Neural cell (in vitro differentiated cells): ENCODE results near the gene SSBP4. TPM values are rescaled to one million over a fixed set of nuclear protein-coding genes. Genes with fewer than 3 reads are reported as not detected.

Experiments
- H2AFZ ChIP-seq: fragments of 200-600, 300-800 bp; sonication (generic), shearing (Covaris generic); 2 replicates; pipeline ENCODE4 v1.6.0; 2014; ENCODE audit warnings: low read depth, mild to moderate bottlenecking, antibody characterized with exemption, low read length, moderate library complexity
- H3F3A ChIP-seq: fragments of 200-600 bp; shearing (Covaris generic); 2 replicates; pipeline ENCODE4 v1.6.1; 2016; ENCODE audit warnings: mild to moderate bottlenecking, moderate library complexity, mixed read lengths, antibody characterized with exemption, low read length; ENCODE audit not compliant: insufficient read depth, poor library complexity, severe bottlenecking
- H3K27ac ChIP-seq: fragments of 200-600, 300-800 bp; sonication (generic), shearing (Covaris generic); 2 replicates; pipeline ENCODE4 v1.5.1; 2014; ENCODE audit warnings: mild to moderate bottlenecking, low read length, moderate library complexity
- H3K27me3 ChIP-seq: fragments of 300-800, 200-600 bp; sonication (generic), shearing (Covaris generic); 2 replicates; pipeline ENCODE4 v1.6.0; 2014; ENCODE audit warnings: mild to moderate bottlenecking, low read depth, low read length, moderate library complexity; ENCODE audit not compliant: insufficient read depth
- H3K36me3 ChIP-seq: fragments of 300-800, 200-600 bp; sonication (generic), shearing (Covaris generic); 2 replicates; pipeline ENCODE4 v1.5.1; 2014; ENCODE audit warnings: mild to moderate bottlenecking, antibody characterized with exemption, low read length, moderate library complexity; ENCODE audit not compliant: insufficient read depth
- H3K4me2 ChIP-seq: fragments of 300-800, 200-600 bp; sonication (generic), shearing (Covaris generic); 2 replicates; pipeline ENCODE4 v1.6.0; 2014; ENCODE audit warnings: mild to moderate bottlenecking, low read length
- H3K4me3 ChIP-seq: fragments of 300-800, 200-600 bp; sonication (generic), shearing (Covaris generic); 2 replicates; pipeline ENCODE4 v1.5.1; 2014; ENCODE audit warnings: mild to moderate bottlenecking, low read length, moderate library complexity
- H3K79me2 ChIP-seq: fragments of 200-600 bp; shearing (Covaris generic); replicated peaks from 2 replicates; pipeline ENCODE4 v1.6.0; 2014; ENCODE audit warnings: mild to moderate bottlenecking, low read length, moderate library complexity; ENCODE audit not compliant: insufficient read depth
- H3K9ac ChIP-seq: fragments of 300-800, 200-600 bp; sonication (generic), shearing (Covaris generic); 2 replicates; pipeline ENCODE4 v1.6.1; 2016; ENCODE audit warnings: mild to moderate bottlenecking, low read length, mixed read lengths
- H3K9me2 ChIP-seq: fragments of 200-600 bp; shearing (Covaris generic); 2 replicates; pipeline ENCODE4 v1.6.1; 2016; ENCODE audit warnings: mild to moderate bottlenecking, low read length, mixed read lengths; ENCODE audit not compliant: insufficient read depth
- H3K9me3 ChIP-seq: fragments of 200-600, 300-800 bp; sonication (generic), shearing (Covaris generic); 2 replicates; pipeline ENCODE4 v1.6.1; 2016; ENCODE audit warnings: mild to moderate bottlenecking, mixed run types, low read length, moderate library complexity, mixed read lengths
- H4K20me1 ChIP-seq: fragments of 200-600 bp; shearing (Covaris generic); 2 replicates; pipeline ENCODE4 v1.6.1; 2016; ENCODE audit warnings: mild to moderate bottlenecking, mixed run types; ENCODE audit not compliant: insufficient read depth
- EP300 ChIP-seq: fragments of 450-650 bp; conservative IDR thresholded peaks from 2 replicates; pipeline ENCODE4 v1.6.1; 2014; ENCODE audit warnings: antibody characterized with exemption, mild to moderate bottlenecking, moderate library complexity; ENCODE audit not compliant: poor library complexity, severe bottlenecking
- EZH2 ChIP-seq: fragments of 200-600, 300-800 bp; shearing (Covaris generic), sonication (generic); IDR thresholded peaks from 2 replicates; pipeline ENCODE4 v1.6.1; 2014; ENCODE audit warnings: antibody characterized with exemption, low read length, borderline replicate concordance, mild to moderate bottlenecking; ENCODE audit not compliant: insufficient read depth, poor library complexity, severe bottlenecking
- MXI1 ChIP-seq: fragments of 450-650 bp; conservative IDR thresholded peaks from 2 replicates; pipeline ENCODE4 v1.6.1; 2014; ENCODE audit warnings: antibody characterized with exemption, mild to moderate bottlenecking; ENCODE audit not compliant: poor library complexity, severe bottlenecking
- POLR2AphosphoS5 ChIP-seq: IDR thresholded peaks from 2 replicates; pipeline ENCODE4 v1.6.1; 2012
- RAD21 ChIP-seq: fragments of 450-650 bp; conservative IDR thresholded peaks from 2 replicates; pipeline ENCODE4 v1.6.1; 2014; ENCODE audit warnings: antibody characterized with exemption, mild to moderate bottlenecking, moderate library complexity
- SMC3 ChIP-seq: fragments of 450-650 bp; conservative IDR thresholded peaks from 2 replicates; pipeline ENCODE4 v1.6.1; 2014; ENCODE audit warnings: antibody characterized with exemption, mild to moderate bottlenecking, moderate library complexity; ENCODE audit not compliant: poor library complexity
- TAF1 ChIP-seq: IDR thresholded peaks from 2 replicates; pipeline ENCODE4 v1.6.1; 2012; ENCODE audit warnings: low read depth
- polyA plus RNA-seq: library from polyadenylated mRNA; depleted of rRNA; stranded (reverse); fragments of >200 nt; gene quantifications from 2 replicates; pipeline ENCODE4 v1.2.3, GENCODE V29; 2014
- TF ChIP-seq, protein P1 (sequence below): IDR thresholded peaks from 2 replicates; pipeline ENCODE4 v1.6.1; 2012; ENCODE audit warnings: borderline replicate concordance
- TF ChIP-seq, protein P2 (sequence below): fragments of 450-650 bp; IDR thresholded peaks from 2 replicates; pipeline ENCODE4 v1.5.1; 2014; ENCODE audit warnings: antibody characterized with exemption, mild to moderate bottlenecking, moderate library complexity; ENCODE audit not compliant: poor library complexity, severe bottlenecking

SSBP4 gene
- polyA plus RNA-seq, 1 donor from 2014 or later = 166 TPM

DNA sequence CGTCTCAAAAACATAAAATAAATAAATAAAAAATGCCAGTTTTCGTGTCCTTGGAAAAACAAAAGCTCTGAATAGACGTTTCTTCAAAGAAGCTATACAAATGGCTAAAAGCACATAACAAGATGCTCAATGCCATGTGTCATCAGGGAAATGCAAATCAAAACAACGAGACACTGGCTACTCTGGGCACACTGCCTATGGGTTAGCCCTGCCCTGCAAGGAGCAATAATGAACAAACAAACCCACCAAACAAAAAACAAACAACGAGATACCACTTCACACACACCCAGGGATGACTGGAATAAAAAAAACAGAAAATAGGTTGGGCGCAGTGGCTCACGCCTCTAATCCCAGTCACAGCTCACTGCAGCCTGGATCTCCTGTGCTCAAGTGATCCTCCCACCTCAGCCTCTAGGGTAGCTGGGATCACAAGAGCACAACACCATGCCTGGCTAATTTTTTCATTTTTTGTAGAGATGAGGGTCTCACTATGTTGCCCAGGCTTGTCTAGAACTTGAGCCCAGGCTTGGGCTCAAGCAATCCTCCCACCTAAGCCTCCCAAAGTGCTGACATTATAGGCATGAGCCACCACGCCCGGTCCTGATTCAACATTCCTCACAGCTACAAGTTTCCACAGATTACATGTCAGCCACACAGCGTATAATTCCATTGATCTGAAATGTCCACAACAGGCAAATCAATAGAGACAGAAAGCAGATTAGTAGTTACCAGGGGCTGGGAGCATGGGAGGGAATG lies 34.2 kb downstream of the SSBP4 start:
- H3K27me3 ChIP-seq = no peaks in the 10 kb centered on the region
- no peaks in the 10 kb centered on the region for H3F3A ChIP-seq
- no peak overlapping the region for H3K4me3 ChIP-seq
- no peaks in the 10 kb centered on the region for H3K79me2 ChIP-seq
- no peaks in the 10 kb centered on the region for H3K9me2 ChIP-seq
- no peak overlapping the region for H3K27ac ChIP-seq
- no peak overlapping the region for H3K9ac ChIP-seq
- no peak overlapping the region for H3K4me2 ChIP-seq
- no peaks in the 10 kb centered on the region for H3K36me3 ChIP-seq
- no peak overlapping the region for H2AFZ ChIP-seq
- H4K20me1 ChIP-seq = no peaks in the 10 kb centered on the region
- no peaks in the 10 kb centered on the region for H3K9me3 ChIP-seq
- TF ChIP-seq POLR2AphosphoS5 = no peak
- TF ChIP-seq SMC3 = no peak
- no peak for TF ChIP-seq RAD21
- no peak for TF ChIP-seq EZH2
- TF ChIP-seq EP300 = no peak
- TF ChIP-seq, protein P1, sequence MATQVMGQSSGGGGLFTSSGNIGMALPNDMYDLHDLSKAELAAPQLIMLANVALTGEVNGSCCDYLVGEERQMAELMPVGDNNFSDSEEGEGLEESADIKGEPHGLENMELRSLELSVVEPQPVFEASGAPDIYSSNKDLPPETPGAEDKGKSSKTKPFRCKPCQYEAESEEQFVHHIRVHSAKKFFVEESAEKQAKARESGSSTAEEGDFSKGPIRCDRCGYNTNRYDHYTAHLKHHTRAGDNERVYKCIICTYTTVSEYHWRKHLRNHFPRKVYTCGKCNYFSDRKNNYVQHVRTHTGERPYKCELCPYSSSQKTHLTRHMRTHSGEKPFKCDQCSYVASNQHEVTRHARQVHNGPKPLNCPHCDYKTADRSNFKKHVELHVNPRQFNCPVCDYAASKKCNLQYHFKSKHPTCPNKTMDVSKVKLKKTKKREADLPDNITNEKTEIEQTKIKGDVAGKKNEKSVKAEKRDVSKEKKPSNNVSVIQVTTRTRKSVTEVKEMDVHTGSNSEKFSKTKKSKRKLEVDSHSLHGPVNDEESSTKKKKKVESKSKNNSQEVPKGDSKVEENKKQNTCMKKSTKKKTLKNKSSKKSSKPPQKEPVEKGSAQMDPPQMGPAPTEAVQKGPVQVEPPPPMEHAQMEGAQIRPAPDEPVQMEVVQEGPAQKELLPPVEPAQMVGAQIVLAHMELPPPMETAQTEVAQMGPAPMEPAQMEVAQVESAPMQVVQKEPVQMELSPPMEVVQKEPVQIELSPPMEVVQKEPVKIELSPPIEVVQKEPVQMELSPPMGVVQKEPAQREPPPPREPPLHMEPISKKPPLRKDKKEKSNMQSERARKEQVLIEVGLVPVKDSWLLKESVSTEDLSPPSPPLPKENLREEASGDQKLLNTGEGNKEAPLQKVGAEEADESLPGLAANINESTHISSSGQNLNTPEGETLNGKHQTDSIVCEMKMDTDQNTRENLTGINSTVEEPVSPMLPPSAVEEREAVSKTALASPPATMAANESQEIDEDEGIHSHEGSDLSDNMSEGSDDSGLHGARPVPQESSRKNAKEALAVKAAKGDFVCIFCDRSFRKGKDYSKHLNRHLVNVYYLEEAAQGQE = no peak
- TF ChIP-seq MXI1 = no peak
- TF ChIP-seq, protein P2, sequence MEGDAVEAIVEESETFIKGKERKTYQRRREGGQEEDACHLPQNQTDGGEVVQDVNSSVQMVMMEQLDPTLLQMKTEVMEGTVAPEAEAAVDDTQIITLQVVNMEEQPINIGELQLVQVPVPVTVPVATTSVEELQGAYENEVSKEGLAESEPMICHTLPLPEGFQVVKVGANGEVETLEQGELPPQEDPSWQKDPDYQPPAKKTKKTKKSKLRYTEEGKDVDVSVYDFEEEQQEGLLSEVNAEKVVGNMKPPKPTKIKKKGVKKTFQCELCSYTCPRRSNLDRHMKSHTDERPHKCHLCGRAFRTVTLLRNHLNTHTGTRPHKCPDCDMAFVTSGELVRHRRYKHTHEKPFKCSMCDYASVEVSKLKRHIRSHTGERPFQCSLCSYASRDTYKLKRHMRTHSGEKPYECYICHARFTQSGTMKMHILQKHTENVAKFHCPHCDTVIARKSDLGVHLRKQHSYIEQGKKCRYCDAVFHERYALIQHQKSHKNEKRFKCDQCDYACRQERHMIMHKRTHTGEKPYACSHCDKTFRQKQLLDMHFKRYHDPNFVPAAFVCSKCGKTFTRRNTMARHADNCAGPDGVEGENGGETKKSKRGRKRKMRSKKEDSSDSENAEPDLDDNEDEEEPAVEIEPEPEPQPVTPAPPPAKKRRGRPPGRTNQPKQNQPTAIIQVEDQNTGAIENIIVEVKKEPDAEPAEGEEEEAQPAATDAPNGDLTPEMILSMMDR = no peak
- TF ChIP-seq TAF1 = no peak

DNA sequence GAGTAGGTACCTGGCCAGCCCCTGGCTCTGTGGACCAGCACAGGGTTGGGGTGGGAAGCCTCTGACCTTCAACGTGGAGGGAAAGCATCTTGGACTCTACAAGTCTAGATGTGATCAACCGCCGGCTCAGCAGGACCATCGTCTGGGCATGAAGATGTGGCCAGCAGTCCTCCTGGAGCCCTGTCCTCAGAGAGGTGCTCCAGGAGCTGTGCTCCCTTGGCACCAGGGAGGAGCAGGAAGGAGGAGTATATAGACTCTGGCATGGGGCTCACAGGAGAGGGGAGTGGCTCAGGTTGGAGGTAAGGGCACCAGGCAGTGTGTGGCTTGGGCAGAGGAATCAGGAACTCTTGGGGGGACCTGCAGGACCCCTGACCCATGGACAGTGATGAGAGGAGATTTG lies 37.1 kb downstream of the SSBP4 start:
- no peak overlapping the region for H2AFZ ChIP-seq
- no peak overlapping the region for H3K4me3 ChIP-seq
- H3K79me2 ChIP-seq = no peaks in the 10 kb centered on the region
- no peaks in the 10 kb centered on the region for H4K20me1 ChIP-seq
- H3K36me3 ChIP-seq = no peaks in the 10 kb centered on the region
- TF ChIP-seq, protein P1 = no peak
- H3K9me2 ChIP-seq = no peaks in the 10 kb centered on the region
- no peak overlapping the region for H3K27ac ChIP-seq
- no peak overlapping the region for H3K9ac ChIP-seq
- no peaks in the 10 kb centered on the region for H3K9me3 ChIP-seq
- no peaks in the 10 kb centered on the region for H3K27me3 ChIP-seq
- H3F3A ChIP-seq = no peaks in the 10 kb centered on the region
- H3K4me2 ChIP-seq = no peak overlapping the region
